PC-9 (cell line): ENCODE results near the gene ORC3. TPM values are rescaled to one million over a fixed set of nuclear protein-coding genes. Genes with fewer than 3 reads are reported as not detected.
A peak's percentile ranks its signal among the peaks of the same experiment; 100 is the strongest.
"Not testable (repeated sequence)": the region's sequence is repeated elsewhere in the genome, so short reads cannot be mapped to it uniquely, and the experiment has no call there.

Experiments
- BruUV-seq: library from RNA; stranded (reverse); fragments of 400-500 nt; replicated peaks from 2 replicates; lab custom pipeline; 2021; lab: Mats Ljungman, UMichigan
- CTCF ChIA-PET: fragments of 300-600 bp; sonication (Branson Sonifier 250); formaldehyde crosslinking; loops from one replicate; lab custom pipeline; 2022; ENCODE audit warnings: antibody characterized with exemption; lab: Charles Lee
- POLR2A ChIA-PET: fragments of 300-600 bp; sonication (Branson Sonifier 250); formaldehyde crosslinking; loops from one replicate; lab custom pipeline; 2022; ENCODE audit warnings: antibody characterized with exemption; ENCODE audit not compliant: unreplicated experiment; lab: Charles Lee
- DNase-seq, 2 experiments: peaks; one replicate each; pipeline versions ENCODE4 v3.0.0 to v3.0.0-alpha.2; 2015 to 2022; ENCODE audit warnings: mixed read lengths in 1 of 2
- H2AFZ ChIP-seq: fragments of 200-600 bp; sonication (generic); 2 replicates; pipeline ENCODE4 v1.8.1; 2017; ENCODE audit warnings: antibody characterized with exemption
- H3F3A ChIP-seq: fragments of 200-600 bp; sonication (generic); 2 replicates; pipeline ENCODE4 v1.8.1; 2017; ENCODE audit warnings: antibody characterized with exemption, mild to moderate bottlenecking, low read depth; ENCODE audit not compliant: insufficient read depth
- H3K27ac ChIP-seq: fragments of 200-600 bp; sonication (generic); 2 replicates; pipeline ENCODE4 v1.6.1; 2016; ENCODE audit warnings: mixed run types
- H3K27me3 ChIP-seq: fragments of 200-600 bp; sonication (generic); 2 replicates; pipeline ENCODE4 v1.6.1; 2016; ENCODE audit warnings: low read depth, mixed run types; ENCODE audit not compliant: insufficient read depth
- H3K36me3 ChIP-seq: fragments of 200-600 bp; sonication (generic); 2 replicates; pipeline ENCODE4 v1.6.1; 2016; ENCODE audit warnings: low read depth, mixed run types
- H3K4me1 ChIP-seq: fragments of 200-600 bp; sonication (generic); replicated peaks from 2 replicates; pipeline ENCODE4 v1.6.1; 2016; ENCODE audit warnings: mixed run types; ENCODE audit not compliant: insufficient read depth
- H3K4me2 ChIP-seq: fragments of 200-600 bp; sonication (generic); 2 replicates; pipeline ENCODE4 v1.6.1; 2017; ENCODE audit warnings: mixed run types
- H3K4me3 ChIP-seq: fragments of 200-600 bp; sonication (generic); 2 replicates; pipeline ENCODE4 v1.6.1; 2016; ENCODE audit warnings: mixed run types
- H3K79me2 ChIP-seq: fragments of 200-600 bp; sonication (generic); 2 replicates; pipeline ENCODE4 v1.6.1; 2017; ENCODE audit warnings: low read depth, mixed run types
- H3K9me2 ChIP-seq: fragments of 200-600 bp; sonication (generic); 2 replicates; pipeline ENCODE4 v1.8.1; 2017; ENCODE audit warnings: mild to moderate bottlenecking; ENCODE audit not compliant: insufficient read depth
- H3K9me3 ChIP-seq: fragments of 200-600 bp; sonication (generic); 2 replicates; pipeline ENCODE4 v1.8.1; 2016; ENCODE audit warnings: low read depth; ENCODE audit not compliant: insufficient read depth
- H4K20me1 ChIP-seq: fragments of 200-600 bp; sonication (generic); 2 replicates; pipeline ENCODE4 v1.8.1; 2017; ENCODE audit not compliant: insufficient read depth
- EZH2 ChIP-seq: fragments of 200-600 bp; sonication (generic); IDR thresholded peaks from 2 replicates; pipeline ENCODE4 v1.8.0; 2017; ENCODE audit warnings: antibody characterized with exemption, low read depth
- intact Hi-C: fragments of 100-400 bp; cut with micrococcal nuclease; formaldehyde crosslinking; loops from one replicate; pipeline ENCODE4 v1.10.0; 2022; ENCODE audit not compliant: unreplicated experiment
- total RNA-seq: library from RNA; stranded (reverse); gene quantifications from 2 replicates; pipeline ENCODE4 v1.2.3, GENCODE V29; 2021
- TF ChIP-seq, protein P1 (sequence below): fragments of 200-600 bp; sonication (generic); conservative IDR thresholded peaks from 2 replicates; pipeline ENCODE4 v1.6.1; 2017; ENCODE audit warnings: mixed run types, antibody characterized with exemption, mild to moderate bottlenecking, moderate library complexity

Gene ORC3
- total RNA-seq, 1 experiment from 2014 or later = 24.3 TPM

DNA sequence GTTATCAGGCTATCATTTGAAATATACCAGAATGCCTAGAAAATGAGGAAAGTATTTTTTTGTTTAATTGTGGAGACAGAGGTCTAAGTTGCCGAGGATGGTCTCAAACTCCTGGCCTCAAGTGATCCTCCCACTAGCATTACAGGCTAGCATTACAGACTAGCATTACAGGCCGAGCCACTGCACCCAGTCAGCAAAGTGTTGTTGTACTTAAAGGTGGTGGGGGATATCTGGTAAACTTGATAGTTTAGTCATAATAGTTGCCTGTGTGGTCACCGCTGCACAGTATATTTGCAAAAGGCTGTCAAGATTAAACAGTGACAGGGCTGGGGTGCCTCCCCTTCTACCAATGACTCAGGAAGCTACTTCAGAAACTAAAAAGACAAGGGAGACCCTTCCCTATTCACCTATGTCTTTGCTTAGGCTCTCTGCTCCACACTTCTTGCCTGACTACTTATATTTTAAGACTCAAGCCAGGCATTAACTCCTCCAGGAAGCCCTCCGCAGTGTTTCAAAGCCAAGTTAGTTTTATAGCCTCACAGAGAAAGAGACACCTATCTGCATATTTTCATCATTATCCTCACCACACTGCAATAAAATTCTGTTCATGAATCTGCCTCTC lies 115.2 kb downstream of the ORC3 start:
- no TSS peak for BruUV-seq
- peaks cover 5% of the 10 kb centered on the region for H4K20me1 ChIP-seq
- no peaks in the 10 kb centered on the region for H3K9me2 ChIP-seq
- no peak overlapping the region for H3K4me2 ChIP-seq
- POLR2A ChIA-PET = interaction anchor here (0.6 kb wide), 1 partner anchor 23 kb away, joined by 12 read pairs; no protein-coding TSS in a partner anchor
- H3K27me3 ChIP-seq = no peaks in the 10 kb centered on the region
- H3K27ac ChIP-seq = peak overlapping the region; percentile 46
- no peak overlapping the region for H3K4me3 ChIP-seq
- no peaks in the 10 kb centered on the region for H3K9me3 ChIP-seq
- 0 out of 2 replicates have a peak, but pooled peaks cover 4% of the 10 kb centered on the region for H3K36me3 ChIP-seq
- peaks cover 32% of the 10 kb centered on the region for H3F3A ChIP-seq
- intact Hi-C loops = no loop called here
- CTCF ChIA-PET = interaction anchor here (0.7 kb wide), 1 partner anchor 9 kb away, joined by 4 read pairs; no protein-coding TSS in a partner anchor
- DNase-seq = peak in 1 of 2 experiments; percentile 38
- peaks cover 18% of the 10 kb centered on the region for H3K4me1 ChIP-seq
- H3K79me2 ChIP-seq = peaks cover 18% of the 10 kb centered on the region
- TF ChIP-seq, protein P1, sequence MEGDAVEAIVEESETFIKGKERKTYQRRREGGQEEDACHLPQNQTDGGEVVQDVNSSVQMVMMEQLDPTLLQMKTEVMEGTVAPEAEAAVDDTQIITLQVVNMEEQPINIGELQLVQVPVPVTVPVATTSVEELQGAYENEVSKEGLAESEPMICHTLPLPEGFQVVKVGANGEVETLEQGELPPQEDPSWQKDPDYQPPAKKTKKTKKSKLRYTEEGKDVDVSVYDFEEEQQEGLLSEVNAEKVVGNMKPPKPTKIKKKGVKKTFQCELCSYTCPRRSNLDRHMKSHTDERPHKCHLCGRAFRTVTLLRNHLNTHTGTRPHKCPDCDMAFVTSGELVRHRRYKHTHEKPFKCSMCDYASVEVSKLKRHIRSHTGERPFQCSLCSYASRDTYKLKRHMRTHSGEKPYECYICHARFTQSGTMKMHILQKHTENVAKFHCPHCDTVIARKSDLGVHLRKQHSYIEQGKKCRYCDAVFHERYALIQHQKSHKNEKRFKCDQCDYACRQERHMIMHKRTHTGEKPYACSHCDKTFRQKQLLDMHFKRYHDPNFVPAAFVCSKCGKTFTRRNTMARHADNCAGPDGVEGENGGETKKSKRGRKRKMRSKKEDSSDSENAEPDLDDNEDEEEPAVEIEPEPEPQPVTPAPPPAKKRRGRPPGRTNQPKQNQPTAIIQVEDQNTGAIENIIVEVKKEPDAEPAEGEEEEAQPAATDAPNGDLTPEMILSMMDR = no peak
- TF ChIP-seq EZH2 = no peak
- H2AFZ ChIP-seq = no peak overlapping the region

DNA sequence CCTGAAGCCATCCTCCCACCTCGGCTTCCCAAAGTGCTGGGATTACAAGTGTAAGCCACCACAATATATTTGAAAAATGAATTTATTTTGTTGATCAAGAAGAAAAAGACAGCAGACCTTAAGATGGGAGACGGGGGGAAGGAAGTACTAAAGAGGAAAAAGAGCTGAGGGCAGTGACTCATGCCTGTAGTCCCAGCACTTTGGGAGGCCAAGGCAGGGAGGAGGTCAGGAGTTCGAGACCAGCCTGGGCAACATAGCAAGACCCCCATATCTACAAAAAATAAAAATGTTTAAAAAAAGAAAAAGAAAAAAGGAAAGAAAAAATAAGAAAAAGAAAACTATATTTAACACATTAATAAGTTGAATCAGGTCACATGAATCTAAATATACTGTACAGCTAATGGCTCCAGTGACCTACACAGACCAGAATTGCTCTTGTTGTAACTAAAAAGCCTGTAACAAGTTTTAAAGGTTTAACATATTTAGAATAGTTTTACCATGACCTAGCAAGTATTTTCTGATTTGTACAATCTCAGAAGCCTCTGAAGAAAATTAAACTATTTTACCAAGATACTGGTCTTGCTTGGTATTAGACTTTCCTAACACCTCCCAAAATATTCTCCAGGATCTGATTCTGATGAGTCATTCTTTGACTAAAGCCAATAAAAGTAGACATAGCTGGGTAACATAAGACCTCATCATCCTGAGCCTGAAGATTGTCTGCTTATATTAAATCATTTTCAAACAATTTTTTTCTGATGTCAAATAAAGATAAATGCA lies 116.4 kb downstream of the ORC3 start:
- Histone ChIP-seq H3K4me1 (peaks cover 18% of the 10 kb centered on the region), H4K20me1 (no peaks in the 10 kb centered on the region), H3K27ac (peak overlapping the region; percentile 47), H3K9me2 (no peaks in the 10 kb centered on the region), H3K79me2 (peaks cover 6% of the 10 kb centered on the region), H3F3A (peaks cover 23% of the 10 kb centered on the region), H3K27me3 (no peaks in the 10 kb centered on the region), H3K9me3 (no peaks in the 10 kb centered on the region), H3K36me3 (no peaks in the 10 kb centered on the region), H3K4me3 (no peak overlapping the region), H3K4me2 (no peak overlapping the region; the same call in 1 of the 2 replicates), H2AFZ (no peak overlapping the region)
- POLR2A ChIA-PET = interaction anchor here (0.6 kb wide), 1 partner anchor 22 kb away, joined by 12 read pairs; no protein-coding TSS in a partner anchor
- intact Hi-C loops = loop anchor here (1.0 kb wide), 1 partner anchor 17 kb away; no protein-coding TSS in a partner anchor
- BruUV-seq = no TSS peak
- TF ChIP-seq, protein P1 = no peak
- no peak for TF ChIP-seq EZH2
- DNase-seq = peak in 1 of 2 experiments; percentile 57
- CTCF ChIA-PET = no interaction called here

DNA sequence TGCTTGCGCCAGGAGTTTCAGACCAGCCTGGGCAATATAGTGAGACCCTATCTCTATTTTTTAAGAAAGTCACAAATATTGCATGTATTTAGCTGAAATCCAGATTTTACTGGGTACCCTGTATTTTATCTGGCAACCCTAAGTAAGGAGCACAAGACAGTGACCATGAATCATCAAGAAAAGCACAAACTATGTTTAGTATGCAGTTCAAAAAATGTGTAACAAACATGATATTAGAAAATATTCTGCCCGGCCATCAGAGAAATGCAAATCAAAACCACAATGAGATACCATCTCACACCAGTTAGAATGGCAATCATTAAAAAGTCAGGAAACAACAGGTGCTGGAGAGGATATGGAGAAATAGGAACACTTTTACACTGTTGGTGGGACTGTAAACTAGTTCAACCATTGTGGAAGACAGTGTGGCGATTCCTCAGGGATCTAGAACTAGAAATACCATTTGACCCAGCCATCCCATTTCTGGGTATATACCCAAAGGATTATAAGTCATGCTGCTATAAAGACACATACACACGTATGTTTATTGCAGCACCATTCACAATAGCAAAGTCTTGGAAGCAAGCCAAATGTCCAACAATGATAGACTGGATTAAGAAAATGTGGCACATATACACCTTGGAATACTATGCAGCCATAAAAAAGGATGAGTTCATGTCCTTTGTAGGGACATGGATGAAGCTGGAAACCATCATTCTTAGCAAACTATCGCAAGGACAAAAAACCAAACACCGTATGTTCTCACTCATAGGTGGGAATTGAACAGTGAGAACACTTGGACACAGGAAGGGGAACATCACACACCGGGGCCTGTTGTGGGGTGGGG lies 118.9 kb downstream of the ORC3 start:
- H3K27ac ChIP-seq, H2AFZ ChIP-seq, CTCF ChIA-PET, H4K20me1 ChIP-seq, H3K9me3 ChIP-seq, H3K79me2 ChIP-seq, BruUV-seq, H3K27me3 ChIP-seq, H3K4me3 ChIP-seq, H3K36me3 ChIP-seq, H3K4me2 ChIP-seq, intact Hi-C loops, DNase-seq, H3F3A ChIP-seq, H3K9me2 ChIP-seq: not testable (repeated sequence)
- POLR2A ChIA-PET = interaction anchor here (0.6 kb wide), 1 partner anchor 40 kb away, joined by 7 read pairs; no protein-coding TSS in a partner anchor
- peaks cover 18% of the 10 kb centered on the region for H3K4me1 ChIP-seq
